Putamen (tissue), 1 donor: ENCODE data around the gene TIRAP.
"Not testable (repeated sequence)": the region's sequence is repeated elsewhere in the genome, so short reads cannot be mapped to it uniquely, and the experiment has no call there.

ENCODE experiments used
- DNase-seq: peaks from one replicate; pipeline ENCODE4 v3.0.0-alpha.2; 2016; ENCODE audit warnings: low spot score

The TIRAP gene, protein sequence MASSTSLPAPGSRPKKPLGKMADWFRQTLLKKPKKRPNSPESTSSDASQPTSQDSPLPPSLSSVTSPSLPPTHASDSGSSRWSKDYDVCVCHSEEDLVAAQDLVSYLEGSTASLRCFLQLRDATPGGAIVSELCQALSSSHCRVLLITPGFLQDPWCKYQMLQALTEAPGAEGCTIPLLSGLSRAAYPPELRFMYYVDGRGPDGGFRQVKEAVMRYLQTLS

DNA sequence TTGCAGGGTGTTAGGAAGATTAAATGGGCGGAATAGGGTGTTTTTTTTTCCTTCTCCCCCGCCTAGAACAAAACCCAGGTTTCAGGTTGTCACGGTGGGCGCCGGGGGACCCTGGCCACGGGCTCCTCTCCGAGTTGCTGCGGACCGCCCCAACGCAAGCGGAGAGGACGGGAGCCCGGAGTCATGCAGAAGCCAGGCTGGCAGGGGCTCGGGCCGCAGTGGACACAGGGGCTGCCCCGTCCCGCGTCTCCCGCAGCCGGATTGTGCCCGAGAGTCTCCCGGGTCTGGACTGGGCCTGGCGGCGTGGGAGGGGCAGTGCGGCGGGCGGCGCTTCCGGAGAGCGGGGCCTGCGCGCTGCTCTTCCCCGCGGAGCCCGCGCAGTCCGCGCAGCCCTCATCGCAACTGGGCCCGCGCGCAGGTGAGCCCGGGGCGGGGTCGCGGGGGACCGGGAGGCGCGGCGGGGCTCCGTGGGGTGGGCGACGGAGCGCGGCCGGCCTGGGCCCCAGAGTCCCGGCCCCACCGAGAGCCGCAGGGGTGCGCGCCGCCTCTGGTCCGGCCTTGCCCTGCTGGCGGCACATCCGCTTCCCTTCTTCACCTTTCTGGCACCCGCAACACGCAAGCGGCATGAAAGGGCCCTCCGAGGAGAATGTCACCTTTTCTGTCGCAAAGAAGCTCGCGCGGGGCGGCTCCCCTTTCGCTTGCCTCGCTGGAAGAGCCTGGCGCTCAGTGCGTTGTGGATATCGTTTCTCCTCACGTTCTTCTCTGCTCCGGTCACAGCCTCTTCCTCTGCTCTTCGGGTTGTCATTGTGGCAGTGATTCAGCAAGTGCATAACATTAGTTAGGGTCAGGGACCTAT, at the start of gene TIRAP:
TIRAP (plus strand) TSS at position 358 of the 856 bp plus-strand sequence. CDS start 7,802 bp downstream, outside the sequence.
- DNase-seq: peak; percentile 50

DNA sequence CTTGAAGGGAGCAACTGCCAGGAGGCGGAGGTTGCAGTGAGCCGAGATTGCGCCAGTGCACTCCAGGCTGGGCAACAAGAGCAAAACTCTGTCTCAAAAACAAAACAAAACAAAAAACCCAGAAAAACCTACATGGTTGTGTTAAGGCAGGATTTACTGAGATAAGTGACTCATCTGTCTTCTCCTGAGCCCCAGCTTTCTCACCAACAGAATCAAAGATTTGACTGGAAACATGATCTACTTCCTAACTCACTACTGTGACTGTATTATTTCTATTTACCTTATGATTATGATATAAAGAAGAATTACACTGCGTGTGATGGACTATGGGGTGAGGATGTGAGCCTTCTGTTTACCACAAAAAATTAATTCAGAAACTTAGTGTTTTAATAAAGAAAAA, 49.5 kb upstream of the TIRAP start:
- no peak for DNase-seq

DNA sequence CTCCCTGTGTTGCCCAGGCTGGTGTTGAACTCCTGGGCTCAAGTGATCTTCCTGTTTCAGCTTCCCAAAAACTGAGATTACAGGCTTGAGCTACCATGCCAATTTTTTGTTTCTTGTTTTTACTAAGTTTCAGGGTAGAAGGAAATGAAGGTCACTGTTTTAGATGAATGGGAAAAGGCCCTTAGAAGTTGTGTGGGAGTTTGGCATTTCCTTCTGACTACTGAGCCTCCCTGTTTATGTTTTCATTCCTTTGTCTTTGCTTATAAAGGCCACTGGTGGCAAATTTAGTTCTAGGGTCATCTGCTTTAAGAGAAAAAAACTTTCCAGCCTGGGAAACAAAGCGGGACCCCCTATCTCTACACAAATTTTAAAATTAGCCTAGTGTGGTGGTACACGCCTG, 36.3 kb upstream of the TIRAP start:
- no peak for DNase-seq

DNA sequence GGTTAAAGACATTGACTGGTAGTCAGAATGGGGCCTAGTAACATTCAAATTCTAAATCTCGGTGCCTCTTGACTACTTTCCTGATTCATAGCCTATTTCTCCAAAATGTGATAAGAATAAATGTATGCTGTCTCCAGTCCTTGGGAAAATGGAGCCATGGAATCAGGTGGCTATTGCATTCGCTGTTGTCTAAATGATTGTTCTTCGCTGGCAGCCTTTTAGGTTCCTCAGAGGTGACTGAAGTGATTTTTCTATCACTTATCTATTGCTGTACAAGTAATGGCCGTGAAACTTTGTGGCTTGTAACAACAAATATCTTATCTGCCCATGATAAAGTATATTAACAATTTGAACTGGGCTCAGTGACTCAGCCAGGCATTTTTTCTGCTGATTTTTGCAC, 29.6 kb upstream of the TIRAP start:
- no peak for DNase-seq

DNA sequence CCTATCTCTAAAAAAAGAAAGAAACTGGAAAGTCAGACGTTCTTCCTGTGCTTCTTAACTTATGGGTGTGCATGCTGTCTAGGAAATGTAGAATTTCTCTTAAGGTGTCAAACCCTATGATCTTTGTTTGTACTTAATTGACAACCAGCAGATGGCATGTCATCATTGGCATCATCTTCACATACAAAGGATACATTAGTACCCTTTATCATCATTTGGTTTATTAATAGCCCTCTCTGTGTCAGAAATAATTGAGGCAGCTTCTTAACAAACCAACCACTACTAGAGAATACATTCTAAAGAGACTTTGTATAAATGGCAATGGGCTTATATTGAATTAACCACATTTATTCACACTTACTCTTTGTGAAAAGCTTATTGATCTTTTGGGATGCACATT, 28.1 kb upstream of the TIRAP start:
- DNase-seq: no peak

DNA sequence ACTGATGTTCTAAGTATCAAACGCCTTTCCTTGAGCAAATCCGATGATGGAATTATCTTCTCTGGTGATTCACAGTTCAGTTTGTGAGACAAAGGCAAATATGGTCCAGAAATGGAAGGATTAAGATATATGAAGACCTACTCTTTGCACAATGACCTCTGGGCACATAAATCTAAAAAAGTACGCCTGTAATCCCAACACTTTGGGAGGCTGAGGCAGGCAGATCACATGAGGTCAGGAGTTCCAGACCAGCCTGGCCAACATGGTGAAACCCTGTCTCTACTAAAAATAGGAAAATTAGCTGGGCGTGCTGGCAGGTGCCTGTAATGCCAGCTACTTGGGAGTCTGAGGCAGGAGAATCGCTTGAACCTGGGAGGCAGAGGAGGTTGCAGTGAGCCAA, 27.4 kb upstream of the TIRAP start:
- not testable (repeated sequence) for DNase-seq

DNA sequence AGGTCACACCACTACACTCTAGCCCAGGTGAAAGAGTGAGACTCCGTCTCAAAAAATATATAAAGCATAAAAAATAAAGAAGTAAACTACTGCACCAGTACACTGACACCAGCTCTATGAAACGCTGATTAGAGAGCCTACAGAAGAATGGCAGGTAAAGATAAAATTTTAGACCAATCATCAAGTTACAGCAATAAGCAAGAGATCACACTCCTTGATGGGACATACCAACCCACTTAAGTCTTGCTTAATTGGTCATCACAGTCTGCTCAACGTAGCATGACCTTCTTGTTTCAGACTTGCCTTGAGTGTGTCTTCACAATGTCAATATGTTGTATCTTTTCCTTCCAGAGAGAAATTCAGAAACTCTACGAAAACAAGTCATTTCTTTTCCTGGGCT, 26.7 kb upstream of the TIRAP start:
- no peak for DNase-seq

DNA sequence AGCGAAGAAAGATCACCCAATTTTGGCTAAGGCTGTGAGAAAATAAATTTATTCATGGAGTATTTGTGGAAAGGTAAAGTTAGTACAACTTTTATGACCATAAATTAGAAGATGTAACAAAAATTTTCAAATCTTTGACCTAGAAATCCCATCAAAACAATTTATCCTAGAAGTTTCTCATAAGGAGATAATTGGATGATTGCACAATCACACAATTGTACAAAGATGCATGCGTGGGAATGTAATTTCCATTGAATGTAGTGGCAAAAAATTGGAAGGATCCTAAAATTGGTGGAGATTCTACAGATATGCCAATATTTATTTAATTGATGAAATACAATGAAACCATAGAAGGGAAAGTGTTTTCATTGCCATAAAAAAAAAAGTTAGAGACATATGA, 25.7 kb upstream of the TIRAP start:
- no peak for DNase-seq

DNA sequence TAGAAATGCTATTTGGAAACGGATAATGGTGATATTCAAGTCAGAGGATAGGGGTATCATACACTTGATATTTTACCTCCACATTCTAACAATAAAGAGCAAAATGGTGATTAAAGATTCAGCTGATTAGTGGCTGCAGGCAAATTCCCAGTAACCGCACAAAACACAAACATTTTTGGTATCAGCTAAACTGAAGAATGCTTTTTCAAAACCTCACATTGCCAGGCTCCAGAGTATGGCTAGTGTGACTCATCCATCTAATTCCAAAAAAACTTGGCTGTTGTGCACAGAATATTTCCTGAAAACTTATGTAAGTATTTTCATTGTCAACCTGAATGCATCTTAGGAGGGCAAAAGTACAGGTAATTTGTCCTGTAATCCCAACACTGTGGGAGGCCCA, 25.1 kb upstream of the TIRAP start:
- no peak for DNase-seq

DNA sequence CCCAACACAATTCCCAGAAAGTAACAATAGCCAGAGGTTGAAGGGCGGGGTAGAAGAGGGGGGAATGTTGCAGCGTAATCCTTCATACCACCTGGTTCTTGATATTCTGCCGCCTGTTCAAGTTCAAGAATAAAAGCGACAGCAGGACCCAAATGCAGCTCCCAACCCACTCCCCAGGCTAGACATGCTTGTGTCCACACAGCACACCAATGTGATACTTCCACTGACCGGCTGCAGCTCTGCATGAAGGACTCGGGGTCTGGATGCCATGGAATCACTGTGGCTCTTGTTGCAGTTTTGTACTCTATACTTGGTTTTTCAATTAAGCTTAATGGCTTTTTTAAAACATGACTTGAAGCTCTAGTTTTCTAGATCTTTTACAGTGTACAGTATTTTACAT, 20.7 kb upstream of the TIRAP start:
- no peak for DNase-seq

DNA sequence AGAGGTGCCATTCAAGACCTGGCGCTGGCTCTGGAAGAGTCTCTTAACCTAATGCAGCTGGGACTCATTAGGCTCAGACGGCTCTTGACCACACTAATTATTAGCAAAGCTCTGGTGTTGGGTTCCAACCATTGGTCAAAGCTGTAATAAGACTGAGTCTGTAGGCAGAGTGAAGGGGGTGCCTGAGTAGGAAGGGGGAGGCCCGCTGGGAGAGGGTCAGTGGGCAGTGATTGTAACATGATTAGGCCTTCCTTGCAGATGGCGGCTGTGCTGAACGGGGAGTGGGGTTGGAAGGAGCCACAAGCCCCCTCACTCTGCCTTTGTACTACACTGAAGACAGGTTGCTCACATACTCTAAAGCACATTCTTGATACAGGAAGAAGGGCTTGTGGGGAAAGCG, 19.4 kb upstream of the TIRAP start:
- DNase-seq: no peak

DNA sequence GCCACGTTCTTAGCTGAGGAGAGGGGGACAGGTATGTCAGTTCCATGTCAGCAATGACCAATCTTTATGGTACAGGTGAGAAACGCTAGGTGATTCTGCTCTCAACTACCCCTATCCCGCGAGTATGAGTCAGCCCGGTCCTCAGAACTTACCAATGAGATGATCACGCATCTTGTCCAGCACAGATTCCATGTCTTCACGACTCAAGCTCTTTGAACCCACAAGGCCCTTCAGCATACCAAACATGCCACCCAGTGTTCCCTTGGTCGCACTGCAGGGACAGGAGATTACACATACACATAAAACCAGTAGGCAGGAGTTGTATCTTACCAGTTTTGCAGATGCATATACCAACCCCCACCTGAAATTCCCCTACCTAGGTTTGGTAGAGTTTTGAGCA, 17.1 kb upstream of the TIRAP start:
- no peak for DNase-seq

DNA sequence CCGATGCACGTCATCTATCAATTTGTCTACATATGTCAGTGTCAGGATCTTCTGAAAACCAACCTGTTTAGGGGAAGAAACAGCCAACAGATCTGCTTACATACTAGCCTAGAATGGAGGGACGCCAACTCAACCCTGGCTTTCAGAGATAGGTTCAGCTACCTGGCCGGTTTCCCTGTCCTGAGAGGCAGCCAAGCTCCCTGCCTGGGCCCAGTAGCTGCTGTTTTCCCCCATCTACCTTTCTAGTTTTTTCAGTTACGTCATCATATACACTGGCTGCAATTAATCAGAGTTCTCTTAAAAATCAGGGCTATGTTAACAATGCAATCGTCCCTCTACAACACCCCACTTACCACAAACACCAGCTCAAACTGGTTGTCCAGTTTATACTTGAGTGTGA, 15.2 kb upstream of the TIRAP start:
- DNase-seq: no peak

DNA sequence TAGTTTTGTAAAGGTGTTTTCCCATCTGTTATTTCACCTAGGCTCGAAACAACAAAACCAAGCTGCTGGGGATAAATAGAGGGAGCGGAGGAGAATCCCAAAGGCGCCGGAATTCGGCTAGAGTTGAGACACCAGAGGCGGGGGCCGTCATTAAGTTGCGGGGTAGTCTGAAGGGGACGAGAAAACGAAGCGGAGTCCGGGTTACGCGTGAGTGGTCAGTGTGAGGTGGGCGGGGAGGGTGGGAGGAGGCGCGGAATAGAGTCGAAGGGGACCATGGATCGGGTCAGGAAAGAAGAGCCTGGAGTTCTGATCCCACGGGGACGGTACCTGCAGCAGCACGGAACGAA, 14.6 kb upstream of the TIRAP start:
- DNase-seq: no peak

DNA sequence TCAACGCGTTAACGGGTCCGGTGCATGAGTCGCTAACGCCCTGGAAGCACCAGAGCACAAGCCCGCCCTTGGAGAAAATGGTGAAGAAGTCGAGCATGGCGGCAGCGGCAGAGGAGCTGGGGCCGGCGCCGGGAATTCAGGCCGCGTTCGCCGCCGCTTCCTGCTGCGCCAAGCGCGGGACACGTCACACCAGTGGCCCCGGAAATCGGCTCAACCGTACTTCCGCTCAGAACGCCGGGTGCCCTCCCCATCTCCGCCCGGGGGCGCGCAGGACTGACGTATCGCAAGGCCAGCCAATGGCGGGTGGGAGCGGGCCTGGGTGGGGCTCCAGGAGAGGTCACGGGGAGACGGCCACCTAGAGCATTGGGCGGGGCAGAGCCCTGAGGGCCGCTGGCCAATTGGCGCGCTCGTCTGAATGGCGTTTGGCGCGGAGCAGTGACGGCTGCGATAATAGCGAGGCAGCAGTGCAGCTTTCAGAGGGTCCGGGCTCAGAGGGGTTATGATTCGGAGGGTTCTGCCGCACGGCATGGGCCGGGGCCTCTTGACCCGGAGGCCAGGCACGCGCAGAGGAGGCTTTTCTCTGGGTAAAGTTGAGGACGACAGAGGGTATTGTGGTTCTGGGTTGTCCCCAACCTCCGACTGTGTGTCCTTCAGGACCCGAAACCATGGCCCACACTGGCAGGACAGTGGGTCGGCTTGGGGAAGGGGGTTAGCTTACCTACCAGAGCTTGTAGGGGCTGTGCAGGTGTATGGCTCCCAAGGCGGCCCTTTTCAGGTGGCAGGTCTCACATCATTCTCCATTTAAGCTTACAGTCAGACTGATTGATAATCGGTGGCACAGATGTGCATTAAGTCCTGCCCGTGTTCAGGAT, 13.9 kb upstream of the TIRAP start, which contains the start of the genes FOXRED1 and SRPRA:
FOXRED1 (plus strand) TSS at position 447 of the 872 bp plus-strand sequence; CDS start at position 500, 53 bp downstream.
SRPRA (minus strand) TSS at position 188 of the 872 bp plus-strand sequence; CDS start at position 97, 91 bp downstream.
- peak; percentile 99 for DNase-seq

DNA sequence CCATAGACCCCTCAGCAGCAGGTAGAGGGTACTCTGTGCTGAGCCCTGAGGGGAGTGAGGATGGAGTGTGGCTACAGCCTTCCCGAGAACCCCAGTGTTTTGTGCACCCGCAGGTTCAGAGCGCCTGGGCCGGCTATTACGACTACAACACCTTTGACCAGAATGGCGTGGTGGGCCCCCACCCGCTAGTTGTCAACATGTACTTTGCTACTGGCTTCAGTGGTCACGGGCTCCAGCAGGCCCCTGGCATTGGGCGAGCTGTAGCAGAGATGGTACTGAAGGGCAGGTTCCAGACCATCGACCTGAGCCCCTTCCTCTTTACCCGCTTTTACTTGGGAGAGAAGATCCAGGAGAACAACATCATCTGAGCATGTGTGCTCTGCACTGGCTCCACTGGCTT, 5.6 kb upstream of the TIRAP start:
- DNase-seq: no peak

DNA sequence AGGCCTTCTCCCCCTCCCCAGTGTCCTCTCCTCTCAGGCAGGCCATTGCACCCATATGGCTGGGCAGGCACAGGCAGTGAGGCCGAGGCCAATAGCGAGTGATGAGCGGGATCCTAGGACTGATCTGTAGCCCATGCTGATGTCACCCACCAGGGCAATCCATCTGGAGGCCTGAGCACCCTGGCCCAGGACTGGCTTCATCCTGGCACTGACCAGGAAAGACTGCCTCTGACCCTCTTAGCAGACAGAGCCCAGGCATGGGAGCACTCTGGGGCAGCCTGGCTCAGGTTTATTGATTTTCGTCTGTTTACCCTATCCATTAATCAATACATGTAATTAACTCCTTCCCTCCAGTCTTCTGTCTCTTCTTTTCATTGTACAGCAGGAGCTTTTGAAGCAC, 5.1 kb upstream of the TIRAP start:
- no peak for DNase-seq

DNA sequence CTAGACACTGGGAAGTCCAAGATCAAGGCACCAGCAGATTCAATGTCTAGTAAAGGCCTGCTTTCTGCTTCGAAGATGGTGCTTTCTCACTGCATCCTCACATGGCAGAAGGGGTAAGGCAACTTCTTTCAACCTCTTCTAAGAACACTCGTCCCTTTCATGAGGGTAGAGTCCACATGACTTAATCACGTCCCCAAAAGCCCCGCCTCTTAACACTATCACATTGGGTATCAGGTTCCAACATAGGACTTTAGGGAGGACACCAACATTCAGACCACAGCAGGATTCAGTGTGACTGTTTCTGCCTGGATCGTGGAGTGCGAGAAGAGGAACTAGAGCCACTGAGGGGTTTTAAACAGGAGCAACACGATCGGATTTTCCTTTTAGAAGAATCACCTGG, 3.7 kb upstream of the TIRAP start:
- DNase-seq: no peak

DNA sequence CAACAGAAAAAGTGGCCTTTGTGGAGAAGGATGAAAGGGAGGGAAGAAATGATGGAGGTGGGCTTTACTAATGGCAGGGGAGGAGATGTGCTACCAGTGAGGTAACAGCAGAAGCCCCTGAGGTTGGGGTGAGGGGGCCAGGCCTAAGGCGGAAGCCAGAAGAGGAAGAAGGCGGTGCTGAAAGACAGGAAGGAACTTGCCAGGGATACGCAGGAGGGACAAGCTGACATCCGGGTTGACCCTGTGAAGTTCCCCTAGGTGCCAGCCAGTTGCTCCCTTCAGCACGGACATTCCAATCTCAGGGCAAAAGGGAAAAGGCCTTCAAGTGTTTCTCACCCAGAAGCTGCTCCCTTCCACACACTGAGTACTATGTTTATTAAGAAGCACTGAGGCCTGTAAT, 2.3 kb upstream of the TIRAP start:
- no peak for DNase-seq

DNA sequence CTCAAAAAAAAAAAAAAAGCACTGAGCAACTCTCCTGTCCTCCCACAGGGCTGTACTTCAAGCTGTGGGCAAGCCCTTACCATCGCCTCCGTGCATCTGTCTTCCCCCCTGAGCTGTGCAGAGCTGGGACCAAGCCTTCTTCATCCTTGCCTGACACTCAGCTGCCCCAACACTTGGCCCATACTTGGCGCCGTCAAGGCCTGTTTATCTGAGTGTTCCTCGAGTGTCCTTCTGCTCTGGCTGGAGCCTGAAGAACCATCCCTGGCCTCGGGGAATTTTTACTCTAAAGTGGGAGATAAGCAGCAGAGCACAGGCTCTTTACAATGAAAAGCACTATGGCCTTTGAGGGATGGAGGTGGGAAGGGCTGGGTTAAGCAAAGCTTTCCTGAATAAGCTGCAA, 1.6 kb upstream of the TIRAP start:
- DNase-seq: no peak

DNA sequence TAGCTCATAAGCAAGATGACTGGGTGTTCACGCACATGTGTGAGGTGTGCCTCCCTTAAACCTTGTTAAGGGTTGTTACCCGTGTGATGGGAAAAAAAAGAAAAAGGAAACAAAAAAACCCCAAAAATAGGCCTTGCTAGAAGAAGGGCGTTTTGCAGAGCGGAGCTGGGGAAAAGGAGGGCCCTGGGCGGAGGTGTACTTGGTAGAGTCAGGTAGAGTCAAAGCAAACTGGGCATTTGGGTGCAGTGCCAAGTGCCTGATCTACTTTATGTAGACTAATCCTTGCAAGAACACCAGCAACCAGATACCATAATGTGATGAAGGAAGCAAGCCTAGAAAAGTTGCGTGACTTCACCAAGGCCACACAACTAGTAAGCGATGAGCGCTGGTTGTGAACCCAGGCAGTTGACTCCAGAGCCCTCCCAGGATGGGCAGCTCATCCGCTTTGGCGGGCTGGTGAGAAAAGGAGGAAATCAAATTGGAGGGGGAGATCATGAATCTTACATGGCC, 1.2 kb upstream of the TIRAP start:
- DNase-seq: no peak

DNA sequence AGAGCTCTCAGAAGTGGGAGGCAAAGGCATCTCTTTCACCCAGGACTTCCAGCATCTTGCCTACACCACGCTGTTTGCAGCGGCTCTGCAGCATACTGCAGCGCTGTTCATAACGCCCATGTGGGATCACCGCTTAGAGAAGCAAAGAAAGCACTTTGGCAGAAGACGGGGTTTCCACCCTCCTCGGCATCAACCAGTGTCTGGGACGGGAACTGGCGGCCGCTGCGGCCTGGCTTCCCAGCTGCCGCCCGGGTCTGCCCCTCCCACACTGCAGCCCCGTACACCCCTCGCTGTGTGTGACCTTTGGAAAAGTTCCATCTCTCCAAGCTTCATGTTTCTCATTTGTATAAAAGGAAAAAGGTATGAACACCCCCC, 545 bp upstream of the TIRAP start:
- DNase-seq: peak; percentile 58
